GM21825 (cell line): ENCODE measurements around the gene ATP9B.

Experiments
- ATAC-seq: cut with Tn5 transposase; IDR thresholded peaks from one replicate; pipeline ENCODE4 v1.9.1; 2021; ENCODE audit warnings: mild to moderate bottlenecking, moderate library complexity; ENCODE audit not compliant: unreplicated experiment

The ATP9B gene

GRCh38 chr18:79422022-79422782 is 353.0 kb downstream of the ATP9B start:
- peak; percentile 92 for ATAC-seq

DNA sequence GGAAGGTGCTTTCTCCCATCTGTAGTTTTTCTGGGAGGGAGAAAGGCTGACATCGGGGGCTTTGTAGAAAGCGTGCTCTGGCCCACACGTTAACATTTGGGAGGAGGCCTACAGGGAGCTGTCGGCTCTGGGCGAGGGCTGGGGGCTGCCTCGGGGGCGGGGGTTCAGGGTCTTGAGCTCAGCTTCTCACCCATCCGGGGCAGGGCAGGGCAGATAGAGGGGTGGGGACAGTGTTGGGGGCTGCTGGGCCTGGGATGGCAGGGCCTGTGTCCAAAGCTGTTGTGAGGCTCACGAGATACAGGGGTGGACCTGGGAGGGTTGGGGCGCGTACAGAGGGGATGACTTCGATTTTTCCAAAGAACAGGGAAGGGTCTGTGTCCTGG is 353.6 kb downstream of the ATP9B start:
- ATAC-seq: no peak

DNA sequence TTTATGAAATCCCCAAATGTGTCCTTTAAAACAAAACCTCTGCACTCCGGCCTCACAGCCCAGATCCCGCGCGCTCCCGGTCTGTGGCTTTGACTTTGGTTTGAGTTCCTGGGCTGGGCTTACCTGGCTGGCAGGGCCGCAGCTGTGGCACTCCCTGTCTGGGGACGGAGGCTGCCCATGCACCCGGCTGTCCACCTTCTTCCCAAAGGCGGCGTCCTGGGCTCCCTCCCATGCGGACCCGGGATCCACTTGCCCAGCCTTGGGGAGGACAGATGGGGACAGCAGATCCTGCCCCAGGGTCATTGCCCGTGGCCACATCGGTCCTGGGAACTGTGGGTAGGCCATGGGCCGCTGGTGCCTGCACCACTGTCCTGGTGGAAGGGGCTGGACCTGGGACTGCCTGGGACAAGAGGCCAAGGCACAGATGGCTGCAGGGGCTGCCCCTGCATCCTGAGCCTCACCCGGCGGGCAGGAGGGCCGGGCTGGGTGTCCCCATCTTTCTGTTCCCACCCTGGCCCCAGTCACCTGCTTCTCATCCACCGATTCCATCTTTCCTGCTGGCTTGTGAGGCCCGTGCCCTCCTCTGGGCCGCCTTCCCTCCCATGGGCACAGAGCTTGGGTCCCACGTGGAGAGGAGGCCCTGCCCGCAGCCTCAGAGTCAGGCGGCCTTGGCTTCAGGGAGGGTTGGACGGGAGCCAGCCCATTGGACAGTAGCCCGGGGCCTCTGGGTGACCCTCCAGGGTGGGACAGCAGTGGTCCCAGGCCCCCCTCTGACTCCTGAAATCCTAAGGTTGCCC is 354.2 kb downstream of the ATP9B start:
- no peak for ATAC-seq

GRCh38 chr18:79424008-79424565 is 354.9 kb downstream of the ATP9B start:
- ATAC-seq: no peak

DNA sequence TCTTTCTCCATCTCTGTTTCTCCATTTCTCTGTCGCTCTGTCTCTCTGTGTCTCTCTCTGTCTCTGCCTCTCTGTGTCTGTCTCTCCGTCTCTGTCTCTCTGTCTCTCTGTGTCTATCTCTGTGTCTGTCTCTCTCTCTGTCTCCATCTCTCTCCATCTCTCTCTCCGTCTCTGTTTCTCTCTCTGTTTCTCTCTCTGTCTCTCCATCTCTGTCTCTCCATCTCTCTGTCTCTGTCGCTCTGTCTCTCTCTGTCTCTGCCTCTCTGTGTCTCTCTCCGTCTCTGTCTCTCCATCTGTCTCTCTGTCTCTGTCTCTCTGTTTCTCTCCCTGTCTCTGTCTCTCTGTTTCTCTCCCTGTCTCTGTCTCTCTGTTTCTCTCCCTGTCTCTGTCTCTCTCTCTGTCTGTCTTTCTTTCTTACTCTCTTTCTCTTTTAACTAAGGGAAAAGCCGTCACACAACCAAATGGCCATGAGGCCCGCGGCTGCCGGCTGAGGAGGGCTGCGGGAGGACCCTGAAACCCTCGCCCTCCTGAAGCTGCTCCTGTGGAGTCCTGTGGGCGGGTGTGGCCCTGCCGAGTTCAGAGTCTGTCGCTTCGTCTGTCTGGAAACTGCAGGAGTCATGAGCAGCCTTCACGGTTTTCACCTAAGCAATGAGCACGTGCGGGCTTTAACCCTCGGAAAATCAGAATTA is 355.8 kb downstream of the ATP9B start:
- no peak for ATAC-seq

DNA sequence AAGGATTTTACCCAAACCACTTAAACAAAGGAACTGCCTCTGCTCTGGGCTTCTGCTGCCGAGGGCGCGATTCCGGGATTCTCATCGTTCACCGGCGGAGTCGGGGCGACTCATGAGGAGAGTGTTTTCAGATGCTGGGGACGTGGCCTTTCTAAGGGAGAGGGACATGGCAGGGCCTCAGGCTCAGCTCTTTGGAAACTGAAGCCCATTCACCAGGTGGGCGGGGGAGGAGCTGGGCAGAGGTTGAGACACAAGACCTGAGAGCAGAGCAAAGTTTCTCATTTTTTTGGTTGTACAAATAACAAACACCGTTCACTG is 356.3 kb downstream of the ATP9B start:
- ATAC-seq: no peak

- no peak for ATAC-seq
These were observed 357.4 kb downstream of the ATP9B start for GRCh38 chr18:79426376-79427300.

DNA sequence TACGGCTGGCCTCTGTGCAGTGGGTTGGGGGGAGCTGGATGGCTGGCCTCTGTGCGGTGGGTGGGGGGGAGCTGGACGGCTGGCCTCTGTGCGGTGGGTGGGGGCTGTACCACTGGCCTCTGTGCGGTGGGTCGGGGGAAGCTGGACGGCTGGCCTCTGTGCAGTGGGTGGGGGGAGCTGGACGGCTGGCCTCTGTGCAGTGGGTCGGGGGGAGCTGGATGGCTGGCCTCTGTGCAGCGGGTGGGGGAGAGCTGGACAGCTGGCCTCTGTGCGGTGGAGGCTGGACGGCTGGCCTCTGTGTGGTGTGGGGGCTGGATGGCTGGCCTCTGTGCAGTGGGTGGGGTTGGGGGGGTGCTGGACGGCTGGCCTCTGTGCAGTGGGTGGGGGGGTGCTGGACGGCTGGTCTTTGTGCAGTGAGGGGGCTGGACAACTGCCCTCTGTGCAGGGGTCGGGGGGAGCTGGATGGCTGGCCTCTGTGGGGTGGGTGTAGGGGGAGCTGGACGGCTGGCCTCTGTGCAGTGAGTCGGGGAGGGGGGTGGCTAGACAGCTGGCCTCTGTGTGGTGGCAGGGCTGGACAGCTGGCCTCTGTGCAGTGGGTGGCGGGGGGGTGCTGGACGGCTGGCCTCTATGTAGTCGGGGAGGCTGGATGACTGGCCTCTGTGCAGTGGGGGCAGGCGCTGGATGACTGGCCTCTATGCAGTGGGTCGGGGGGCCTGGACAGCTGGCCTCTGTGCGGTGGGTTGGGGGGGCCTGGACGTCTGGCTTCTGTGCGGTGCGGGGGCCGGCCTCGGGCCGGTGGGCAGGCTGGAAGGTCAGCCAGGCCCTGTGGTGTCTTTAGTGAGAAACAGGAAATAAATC is 358.4 kb downstream of the ATP9B start:
- ATAC-seq: no peak
